Neuronal stem cell (in vitro differentiated cells): ENCODE measurements around the gene AIFM2.

Source experiments
- DNase-seq: peaks from one replicate; pipeline ENCODE4 v3.0.0-alpha.2; 2013; ENCODE audit warnings: low spot score
- H2AFZ ChIP-seq: one replicate; pipeline ENCODE4 v1.6.1; 2013; ENCODE audit warnings: mild to moderate bottlenecking, low read length, inconsistent platforms
- H2AK5ac ChIP-seq: 2 replicates; pipeline ENCODE4 v1.6.1; 2013; ENCODE audit warnings: low read depth, mild to moderate bottlenecking, inconsistent platforms, low read length, moderate library complexity, mixed read lengths
- H2BK120ac ChIP-seq: 2 replicates; pipeline ENCODE4 v1.6.1; 2013; ENCODE audit warnings: low read depth, mild to moderate bottlenecking, inconsistent platforms, low read length, moderate library complexity, mixed read lengths
- H2BK12ac ChIP-seq: one replicate; pipeline ENCODE4 v1.6.1; 2013; ENCODE audit warnings: low read length, inconsistent platforms
- H2BK15ac ChIP-seq: 2 replicates; pipeline ENCODE4 v1.6.1; 2013; ENCODE audit warnings: mild to moderate bottlenecking, low read length, inconsistent platforms, mixed read lengths
- H2BK5ac ChIP-seq: one replicate; pipeline ENCODE4 v1.6.1; 2013; ENCODE audit warnings: inconsistent platforms, mild to moderate bottlenecking, low read length, moderate library complexity
- H3K14ac ChIP-seq: one replicate; pipeline ENCODE4 v1.6.1; 2013; ENCODE audit warnings: low read length, inconsistent platforms
- H3K18ac ChIP-seq: 2 replicates; pipeline ENCODE4 v1.6.1; 2013; ENCODE audit warnings: low read length, inconsistent platforms
- H3K23ac ChIP-seq: 2 replicates; pipeline ENCODE4 v1.6.1; 2013; ENCODE audit warnings: low read depth, mild to moderate bottlenecking, mixed read lengths, low read length, inconsistent platforms; ENCODE audit not compliant: poor library complexity
- H3K27ac ChIP-seq: replicated peaks from 3 replicates; pipeline ENCODE4 v1.5.1; 2013; ENCODE audit warnings: low read length, inconsistent platforms
- H3K27me3 ChIP-seq, 3 experiments: 2 replicates each; pipeline ENCODE4 v1.6.1; 2013; ENCODE audit warnings: low read length in 3 of 3, mild to moderate bottlenecking in 2 of 3, inconsistent platforms in 1 of 3, low read depth in 1 of 3, mixed read lengths in 1 of 3, moderate library complexity in 1 of 3; ENCODE audit not compliant: control insufficient read depth in 3 of 3, insufficient read depth in 3 of 3
- H3K36me3 ChIP-seq, 2 donors: replicated peaks in 1 of 2; 2 replicates each; pipeline ENCODE4 v1.6.1; 2013; ENCODE audit warnings: low read length in 2 of 2; ENCODE audit not compliant: control insufficient read depth in 2 of 2, insufficient read depth in 2 of 2
- H3K4ac ChIP-seq: 2 replicates; pipeline ENCODE4 v1.6.1; 2013; ENCODE audit warnings: inconsistent platforms, mild to moderate bottlenecking, low read length, moderate library complexity
- H3K4me1 ChIP-seq, 2 donors: 1 replicate in 1 of 2; 2 replicates in 1 of 2; pipeline ENCODE4 v1.6.1; 2013; ENCODE audit warnings: low read length in 2 of 2, low read depth in 1 of 2; ENCODE audit not compliant: control insufficient read depth in 2 of 2, insufficient read depth in 1 of 2
- H3K4me2 ChIP-seq: one replicate; pipeline ENCODE4 v1.6.1; 2013; ENCODE audit warnings: mild to moderate bottlenecking, low read length, inconsistent platforms; ENCODE audit not compliant: insufficient read depth, poor library complexity, severe bottlenecking
- H3K4me3 ChIP-seq, 2 donors: 2 replicates each; pipeline ENCODE4 v1.5.1; 2013; ENCODE audit warnings: low read length in 2 of 2, mild to moderate bottlenecking in 2 of 2, inconsistent platforms in 1 of 2, moderate library complexity in 1 of 2
- H3K79me1 ChIP-seq: one replicate; pipeline ENCODE4 v1.6.1; 2013; ENCODE audit warnings: low read depth, mild to moderate bottlenecking, inconsistent platforms, low read length, moderate library complexity
- H3K9ac ChIP-seq: one replicate; pipeline ENCODE4 v1.6.1; 2013; ENCODE audit warnings: mild to moderate bottlenecking, low read depth, low read length, inconsistent platforms; ENCODE audit not compliant: poor library complexity
- H3K9me3 ChIP-seq, 2 donors: replicated peaks in 1 of 2; 2 replicates each; pipeline versions ENCODE3 to v1.6.1; 2013; ENCODE audit warnings: low read length in 2 of 2, mild to moderate bottlenecking in 2 of 2, inconsistent platforms in 1 of 2, low read depth in 1 of 2, mixed read lengths in 1 of 2, moderate library complexity in 1 of 2; ENCODE audit not compliant: control insufficient read depth in 2 of 2, insufficient read depth in 1 of 2
- H4K8ac ChIP-seq: one replicate; pipeline ENCODE4 v1.6.1; 2013; ENCODE audit warnings: low read depth, mild to moderate bottlenecking, inconsistent platforms, low read length, moderate library complexity
- H4K91ac ChIP-seq: one replicate; pipeline ENCODE4 v1.6.1; 2013; ENCODE audit warnings: low read length, low read depth, mild to moderate bottlenecking, inconsistent platforms; ENCODE audit not compliant: poor library complexity
- WGBS, 2 donors: extraction: QIAGEN DNeasy Blood & Tissue Kit; methylation state at CpG; one replicate each; pipeline ENCODE4 v1.1.7; 2013; ENCODE audit warnings: missing lambda C conversion rate in 2 of 2, mixed read lengths in 1 of 2; ENCODE audit not compliant: insufficient read length in 2 of 2, insufficient replicate concordance in 1 of 2; ENCODE audit errors: extremely low coverage in 2 of 2; 5-methylcytosine and 5-hydroxymethylcytosine counted together

Gene AIFM2

DNA sequence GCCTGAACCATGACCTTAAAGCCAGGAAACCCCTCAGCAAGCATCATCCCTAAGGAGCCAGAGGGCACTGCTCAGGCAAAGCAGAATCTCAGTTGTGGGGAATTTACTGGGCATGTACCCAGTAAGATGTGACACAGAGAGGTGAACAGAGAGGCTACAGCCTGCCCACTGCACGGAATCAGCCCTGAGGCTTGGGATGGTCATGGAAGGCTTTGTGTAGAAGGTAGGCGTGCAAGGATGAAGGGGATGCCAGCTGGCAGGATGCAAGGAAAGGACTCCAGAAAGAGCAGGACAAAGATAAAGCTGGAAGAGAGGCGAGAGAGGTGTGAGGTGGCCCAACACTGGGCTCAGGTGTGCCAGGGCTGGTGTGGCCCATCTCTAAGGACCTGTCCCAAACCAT lies 2.4 kb upstream of the AIFM2 start:
- Histone ChIP-seq H3K4me3 (no peak overlapping the region), H2BK12ac (no peak overlapping the region), H2AK5ac (no peak overlapping the region), H3K36me3 (peaks cover 0 to 2% of the 10 kb centered on the region in 2 donors), H2BK15ac (no peak overlapping the region), H3K27ac (no peak overlapping the region), H3K9ac (no peak overlapping the region), H3K23ac (no peak overlapping the region), H2BK120ac (no peak overlapping the region), H3K4me2 (no peak overlapping the region), H2AFZ (no peak overlapping the region), H3K14ac (no peak overlapping the region), H3K18ac (peak overlapping the region; percentile 4), H3K9me3 (no peaks in the 10 kb centered on the region), H4K8ac (no peak overlapping the region), H3K79me1 (no peaks in the 10 kb centered on the region), H3K27me3 (peaks cover 4 to 46% (median 31%) of the 10 kb centered on the region in 3 experiments), H4K91ac (no peak overlapping the region), H3K4ac (no peak overlapping the region), H3K4me1 (peaks cover 0 to 3% of the 10 kb centered on the region in 2 donors), H2BK5ac (no peak overlapping the region)
- DNase-seq = no peak
- no CpG with 5 or more reads among the region's 3 CpGs for WGBS, 2 donors

DNA sequence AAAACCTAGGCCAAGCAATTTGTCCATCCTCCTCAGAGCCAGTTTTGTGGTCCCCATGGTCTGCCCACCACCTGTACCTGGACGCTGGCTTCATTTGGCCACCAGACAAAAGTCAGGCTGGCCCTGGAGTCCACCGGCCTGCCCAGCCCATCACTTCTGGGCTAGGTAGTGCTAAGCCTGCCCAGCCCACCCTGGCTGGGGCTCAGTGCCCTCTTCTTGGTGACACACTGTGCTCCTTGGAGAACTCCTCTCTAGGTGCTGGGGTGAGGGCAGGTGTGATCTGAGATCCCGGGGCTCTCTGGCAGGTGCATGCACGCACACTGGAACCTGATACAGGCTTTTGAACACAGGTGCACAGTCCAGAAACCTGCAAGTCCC lies 1.1 kb downstream of the AIFM2 start:
- no peak overlapping the region for H3K18ac ChIP-seq
- H3K9ac ChIP-seq = no peak overlapping the region
- H2BK5ac ChIP-seq = no peak overlapping the region
- H3K79me1 ChIP-seq = no peaks in the 10 kb centered on the region
- H3K4me1 ChIP-seq = peaks cover 0 to 3% of the 10 kb centered on the region in 2 donors
- no peak overlapping the region for H3K23ac ChIP-seq
- H3K27ac ChIP-seq = no peak overlapping the region
- no peak overlapping the region for H3K14ac ChIP-seq
- H2BK120ac ChIP-seq = no peak overlapping the region
- H3K4me2 ChIP-seq = no peak overlapping the region
- H3K4me3 ChIP-seq = no peak overlapping the region
- H2BK15ac ChIP-seq = no peak overlapping the region
- no CpG with 5 or more reads among the region's 4 CpGs for WGBS, 2 donors
- H3K36me3 ChIP-seq = no peaks in the 10 kb centered on the region
- no peak overlapping the region for H2AFZ ChIP-seq
- H2AK5ac ChIP-seq = no peak overlapping the region
- DNase-seq = no peak
- H3K4ac ChIP-seq = no peak overlapping the region
- H2BK12ac ChIP-seq = no peak overlapping the region
- H3K27me3 ChIP-seq = peaks cover 4 to 56% (median 31%) of the 10 kb centered on the region in 3 experiments
- no peak overlapping the region for H4K8ac ChIP-seq
- no peak overlapping the region for H4K91ac ChIP-seq
- no peaks in the 10 kb centered on the region for H3K9me3 ChIP-seq

DNA sequence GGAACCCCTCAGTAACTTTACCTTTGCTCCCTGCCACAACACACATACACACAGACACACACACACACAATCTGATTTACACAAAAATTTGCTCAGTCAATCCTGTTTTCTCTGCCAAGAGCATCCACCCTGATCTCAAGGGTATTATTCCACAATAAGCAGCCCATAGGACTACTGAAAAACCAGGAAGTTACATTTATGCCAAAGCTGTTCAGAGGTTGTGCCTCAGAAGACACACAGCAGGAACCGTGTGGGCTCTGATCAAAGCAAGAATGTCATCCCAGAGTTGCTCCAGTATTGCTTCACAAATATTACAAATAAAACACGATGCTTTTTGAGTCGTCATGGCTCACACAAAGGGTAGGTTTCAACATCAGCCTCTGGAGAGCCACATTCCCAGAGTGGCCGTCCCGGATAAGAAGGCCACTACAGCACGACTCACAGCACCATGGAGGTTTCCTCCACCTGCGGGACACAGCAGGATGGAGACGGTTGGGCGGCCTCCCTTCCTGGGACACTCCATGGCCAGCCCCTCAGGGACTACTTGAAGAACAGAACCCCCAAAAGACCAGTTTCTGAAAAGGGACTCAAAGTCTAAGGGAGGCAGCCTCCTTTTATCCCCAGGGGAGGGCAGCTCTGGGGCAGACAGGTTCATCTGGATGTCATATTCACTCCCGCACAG lies 1.6 kb downstream of the AIFM2 start:
- H4K8ac ChIP-seq = no peak overlapping the region
- no peaks in the 10 kb centered on the region for H3K79me1 ChIP-seq
- no peak overlapping the region for H3K27ac ChIP-seq

DNA sequence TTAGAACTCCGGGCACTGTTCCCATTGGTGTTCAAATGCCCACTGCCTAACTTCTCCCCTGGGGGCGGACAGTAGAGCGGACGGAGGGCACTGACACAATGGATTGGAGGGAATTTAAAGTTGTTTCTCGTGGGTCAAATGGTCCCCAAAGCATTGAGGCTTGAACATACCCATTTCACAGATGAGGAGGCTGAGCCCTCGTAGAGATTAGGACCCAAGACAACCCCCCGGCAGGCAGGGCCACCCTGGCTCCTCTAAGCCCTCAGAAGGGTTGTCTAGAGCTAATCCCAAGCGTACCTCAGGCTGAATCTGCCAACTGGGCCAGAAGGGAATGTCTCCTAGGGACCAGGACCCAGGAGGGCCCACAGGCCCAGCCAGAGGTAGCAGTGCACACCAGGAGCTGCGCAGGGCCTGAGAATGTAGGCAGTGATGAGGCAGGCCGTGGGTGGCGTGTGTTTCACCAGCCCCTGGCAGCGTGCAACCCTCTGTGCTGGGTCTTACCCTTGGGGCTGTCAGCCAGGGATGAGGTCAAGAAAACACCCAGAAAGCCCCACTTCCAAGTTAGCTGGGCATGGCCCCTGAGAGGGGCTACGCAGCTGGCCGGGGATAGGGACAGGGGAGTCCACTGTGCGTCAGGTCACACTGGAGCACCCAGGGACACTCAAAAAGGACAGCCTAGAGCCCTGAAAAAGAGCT lies 5.8 kb downstream of the AIFM2 start:
- no peaks in the 10 kb centered on the region for H3K36me3 ChIP-seq
- H2BK15ac ChIP-seq = no peak overlapping the region
- no peak overlapping the region for H4K8ac ChIP-seq
- no CpG with 5 or more reads among the region's 15 CpGs for WGBS, 2 donors
- peak overlapping the region; percentile 5 for H3K18ac ChIP-seq
- no peak overlapping the region for H3K14ac ChIP-seq
- no peaks in the 10 kb centered on the region for H3K4me1 ChIP-seq
- no peak overlapping the region for H3K4ac ChIP-seq
- no peak overlapping the region for H2BK120ac ChIP-seq
- no peak overlapping the region for H3K9ac ChIP-seq
- H2AFZ ChIP-seq = no peak overlapping the region
- H2BK12ac ChIP-seq = no peak overlapping the region
- no peak overlapping the region for H3K27ac ChIP-seq
- H3K27me3 ChIP-seq = peaks cover 0 to 26% (median 9%) of the 10 kb centered on the region in 3 experiments
- H2AK5ac ChIP-seq = peak overlapping the region; percentile 51
- DNase-seq = no peak
- no peaks in the 10 kb centered on the region for H3K9me3 ChIP-seq
- no peaks in the 10 kb centered on the region for H3K79me1 ChIP-seq
- H4K91ac ChIP-seq = no peak overlapping the region
- no peak overlapping the region for H3K4me3 ChIP-seq
- H3K23ac ChIP-seq = no peak overlapping the region
- H2BK5ac ChIP-seq = no peak overlapping the region
- no peak overlapping the region for H3K4me2 ChIP-seq

More for the DNA sequence above, 1.6 kb downstream of the AIFM2 start:
- Histone ChIP-seq H3K4me3 (no peak overlapping the region), H2BK12ac (no peak overlapping the region), H3K4me2 (no peak overlapping the region), H3K36me3 (no peaks in the 10 kb centered on the region), H3K27me3 (peaks cover 4 to 56% (median 31%) of the 10 kb centered on the region in 3 experiments), H3K18ac (no peak overlapping the region), H2BK120ac (no peak overlapping the region), H4K91ac (no peak overlapping the region), H2BK15ac (no peak overlapping the region), H3K4me1 (peaks cover 0 to 3% of the 10 kb centered on the region in 2 donors), H2AFZ (no peak overlapping the region), H3K4ac (no peak overlapping the region), H3K14ac (no peak overlapping the region), H3K23ac (no peak overlapping the region), H3K9me3 (no peaks in the 10 kb centered on the region), H2AK5ac (no peak overlapping the region), H2BK5ac (no peak overlapping the region), H3K9ac (no peak overlapping the region)
- no CpG with 5 or more reads among the region's 10 CpGs for WGBS, 2 donors
- DNase-seq = no peak
